Gastroesophageal sphincter (tissue), 4 donors: ENCODE results near the gene HDAC4. TPM values are rescaled to one million over a fixed set of nuclear protein-coding genes. Genes with fewer than 3 reads are reported as not detected.

Source experiments
- ATAC-seq: fragments of 150-250 bp; one replicate; pipeline ENCODE4 v1.9.1; 2016; ENCODE audit warnings: mild to moderate bottlenecking, moderate library complexity
- H3K27ac ChIP-seq, 4 donors: fragments of 200-600 bp; sonication (generic) in 3 of 4; 1 replicate in 3 of 4; 2 replicates in 1 of 4; pipeline ENCODE4 v1.5.1; 2016 to 2019
- H3K27me3 ChIP-seq: fragments of 200-600 bp; sonication (generic); one replicate; pipeline ENCODE4 v1.5.1; 2019
- H3K36me3 ChIP-seq, 2 donors: fragments of 200-600 bp; sonication (generic); one replicate each; pipeline ENCODE4 v1.5.1; 2019; ENCODE audit warnings: control low read depth in 1 of 2
- H3K4me1 ChIP-seq, 3 donors: fragments of 200-600 bp; sonication (generic); 1 replicate in 2 of 3; 2 replicates in 1 of 3; pipeline ENCODE4 v1.5.1; 2016 to 2019; ENCODE audit warnings: control low read depth in 2 of 3
- H3K4me3 ChIP-seq, 2 donors: fragments of 200-600 bp; sonication (generic); one replicate each; pipeline ENCODE4 v1.5.1; 2019; ENCODE audit warnings: mild to moderate bottlenecking in 1 of 2, moderate library complexity in 1 of 2
- H3K9me3 ChIP-seq, 3 donors: fragments of 200-600 bp; sonication (generic); one replicate each; pipeline ENCODE4 v1.5.1; 2017 to 2019; ENCODE audit warnings: control low read depth in 2 of 3
- CTCF ChIP-seq, 4 experiments: fragments of 200-600 bp in 2 of 4; fragments of 450-650 bp in 2 of 4; sonication (generic) in 1 of 4; IDR thresholded peaks; one replicate each; pipeline ENCODE4 v1.5.1; 2017 to 2019; ENCODE audit warnings: antibody characterized with exemption in 4 of 4, mild to moderate bottlenecking in 2 of 4, moderate library complexity in 2 of 4
- EP300 ChIP-seq: sonication (generic); formaldehyde crosslinking; IDR thresholded peaks from one replicate; pipeline ENCODE4 v1.6.1; 2017; ENCODE audit warnings: antibody characterized with exemption, mild to moderate bottlenecking
- POLR2A ChIP-seq, 2 donors: fragments of 450-650 bp; IDR thresholded peaks; one replicate each; pipeline ENCODE4 v1.6.1; 2017; ENCODE audit warnings: antibody characterized with exemption in 2 of 2, mild to moderate bottlenecking in 2 of 2, moderate library complexity in 1 of 2
- POLR2AphosphoS5 ChIP-seq: sonication (generic); formaldehyde crosslinking; IDR thresholded peaks from one replicate; pipeline ENCODE4 v1.6.1; 2017; ENCODE audit warnings: antibody characterized with exemption
- WGBS, 2 donors: methylation state at CpG; one replicate each; pipeline ENCODE4 v1.1.5; 2018; ENCODE audit warnings: low coverage in 1 of 2; 5-methylcytosine and 5-hydroxymethylcytosine counted together
- total RNA-seq, 4 donors: library from RNA; depleted of rRNA; stranded (reverse); fragments of >200 nt; gene quantifications; one replicate each; pipeline ENCODE4 v1.1.0, GENCODE V29; 2016

Gene HDAC4
- total RNA-seq, 4 donors from 2014 or later: 41.3 to 104 (median 85.8) TPM

GRCh38 chr2:239249048-239249447 lies 151.8 kb downstream of the HDAC4 start:
- ATAC-seq: no peak
- peaks cover 0 to 93% (median 25%) of the 10 kb centered on the region in 3 donors for H3K4me1 ChIP-seq
- WGBS, 2 donors: 83 to 89% methylated on average over 7 to 14 of the region's 17 CpGs
- TF ChIP-seq POLR2A (IDR thresholded peaks at IDR 0.05): no peak
- no peak for TF ChIP-seq POLR2AphosphoS5
- no peak for TF ChIP-seq CTCF (IDR thresholded peaks at IDR 0.05)
- TF ChIP-seq EP300: no peak
- H3K27me3 ChIP-seq: no peaks in the 10 kb centered on the region
- no peaks in the 10 kb centered on the region for H3K9me3 ChIP-seq
- no peak overlapping the region for H3K4me3 ChIP-seq
- no peaks in the 10 kb centered on the region for H3K36me3 ChIP-seq
- peak overlapping the region; percentile 35 to 79 (median 76) for H3K27ac ChIP-seq

- no peaks in the 10 kb centered on the region for H3K27me3 ChIP-seq
- no peaks in the 10 kb centered on the region for H3K9me3 ChIP-seq
- H3K4me1 ChIP-seq: peaks cover 0 to 91% (median 25%) of the 10 kb centered on the region in 3 donors
- TF ChIP-seq CTCF (IDR thresholded peaks at IDR 0.05): no peak
- TF ChIP-seq EP300: no peak
- no peak for TF ChIP-seq POLR2A (IDR thresholded peaks at IDR 0.05)
- no peak for TF ChIP-seq POLR2AphosphoS5
- no peaks in the 10 kb centered on the region for H3K36me3 ChIP-seq
- ATAC-seq: no peak
- H3K27ac ChIP-seq: peak overlapping the region in 2 of 4 donors; percentile 68 to 79
- 85 to 91% methylated on average over 5 to 31 of the region's 31 CpGs for WGBS, 2 donors
- no peak overlapping the region for H3K4me3 ChIP-seq
Measured at GRCh38 chr2:239247401-239248245, 153.2 kb downstream of the HDAC4 start.

GRCh38 chr2:239246723-239247122 lies 154.1 kb downstream of the HDAC4 start:
- H3K27me3 ChIP-seq: no peaks in the 10 kb centered on the region
- no peaks in the 10 kb centered on the region for H3K36me3 ChIP-seq
- WGBS, 2 donors: 72 to 77% methylated on average over 4 to 8 of the region's 11 CpGs
- TF ChIP-seq EP300 (no peak), CTCF (IDR thresholded peaks at IDR 0.05) (no peak), POLR2AphosphoS5 (no peak), POLR2A (IDR thresholded peaks at IDR 0.05) (no peak)
- no peaks in the 10 kb centered on the region for H3K9me3 ChIP-seq
- ATAC-seq: no peak
- peak overlapping the region in 3 of 4 donors; percentile 68 to 81 (median 78) for H3K27ac ChIP-seq
- no peak overlapping the region for H3K4me3 ChIP-seq
- H3K4me1 ChIP-seq: peaks cover 0 to 82% (median 25%) of the 10 kb centered on the region in 3 donors

- Histone ChIP-seq H3K4me3 (peak overlapping the region in 1 of 2 donors; percentile 16), H3K4me1 (peaks cover 0 to 82% (median 26%) of the 10 kb centered on the region in 3 donors), H3K36me3 (no peaks in the 10 kb centered on the region), H3K27me3 (no peaks in the 10 kb centered on the region), H3K27ac (peak overlapping the region in 3 of 4 donors; percentile 68 to 81 (median 78)), H3K9me3 (no peaks in the 10 kb centered on the region)
- ATAC-seq: peak; percentile 48
- TF ChIP-seq POLR2AphosphoS5 (no peak), CTCF (IDR thresholded peaks at IDR 0.05) (no peak), EP300 (no peak), POLR2A (IDR thresholded peaks at IDR 0.05) (no peak)
- 66% methylated on average over 14 of the region's 41 CpGs; no CpG with 5 or more reads in 1 of the 2 donors for WGBS, 2 donors
Measured at GRCh38 chr2:239245872-239246721, 154.7 kb downstream of the HDAC4 start.
